Colonic mucosa (tissue), 4 donors: ENCODE measurements around the gene KCNJ6. TPM values are rescaled to one million over a fixed set of nuclear protein-coding genes. Genes with fewer than 3 reads are reported as not detected.

Source experiments
- DNase-seq: peaks from one replicate; pipeline ENCODE4 v3.0.0-alpha.2; 2020
- H3K27ac ChIP-seq: fragments of 200-600 bp; one replicate; pipeline ENCODE4 v1.8.0; 2021
- H3K27me3 ChIP-seq: fragments of 200-600 bp; one replicate; pipeline ENCODE4 v1.8.0; 2021
- H3K36me3 ChIP-seq: fragments of 200-600 bp; one replicate; pipeline ENCODE4 v1.8.0; 2021
- H3K4me1 ChIP-seq: fragments of 200-600 bp; one replicate; pipeline ENCODE4 v1.8.0; 2021; ENCODE audit warnings: mild to moderate bottlenecking
- H3K4me3 ChIP-seq: fragments of 200-600 bp; one replicate; pipeline ENCODE4 v1.8.0; 2021
- H3K9ac ChIP-seq, 2 donors: one replicate each; pipeline ENCODE4 v1.7.0; 2013; ENCODE audit warnings: control low read depth in 2 of 2, low read depth in 2 of 2, low read length in 2 of 2
- H3K9me3 ChIP-seq: fragments of 200-600 bp; one replicate; pipeline ENCODE4 v1.8.0; 2021
- intact Hi-C: fragments of 100-400 bp; cut with DNase I; formaldehyde crosslinking; loops from one replicate; pipeline ENCODE4 v1.14.1; 2022
- total RNA-seq, 2 donors: library from RNA; stranded (reverse); fragmentation: NEBNext Ultra II Directional in 1 of 2; extraction: Animal tissue kit (Norgen Biotek cat#: 25700) in 1 of 2; gene quantifications; one replicate each; pipeline ENCODE4 v1.2.1, GENCODE V29; 2021
- TF ChIP-seq, protein P1 (sequence below): fragments of 200-600 bp; IDR thresholded peaks from one replicate; pipeline ENCODE4 v1.8.0; 2022; ENCODE audit warnings: antibody characterized with exemption, mild to moderate bottlenecking
- donor health status: healthy.
- donor health status: DM: no; HTN: no; CAD: no.
- donor health status: DM: no; HTN: no; CAD: no.

Gene KCNJ6
- total RNA-seq, 2 donors from 2014 or later = 0.05 to 0.21 TPM

DNA sequence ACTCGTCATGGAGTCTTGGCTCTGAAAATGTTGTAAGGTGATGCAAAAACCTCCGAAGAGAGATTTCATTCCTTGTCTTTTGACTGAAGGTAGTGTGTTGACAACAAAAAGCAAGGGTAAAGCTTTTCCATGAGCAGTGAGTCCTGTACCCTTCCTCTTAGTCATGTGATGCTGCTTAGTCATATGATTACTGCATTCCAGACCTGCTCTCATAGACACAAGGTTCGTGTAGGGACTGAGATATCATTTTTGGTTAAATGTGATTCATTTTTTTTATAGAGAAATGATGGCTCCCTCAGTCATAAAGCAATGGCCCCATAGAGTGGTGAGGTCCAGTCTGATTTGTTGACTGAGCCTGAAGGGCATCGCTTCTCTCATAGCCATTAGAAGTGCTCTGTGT is 9.2 kb downstream of the KCNJ6 start:
- Histone ChIP-seq H3K27ac (no peak overlapping the region), H3K9ac (no peak overlapping the region), H3K4me3 (no peak overlapping the region), H3K4me1 (no peaks in the 10 kb centered on the region), H3K9me3 (no peaks in the 10 kb centered on the region), H3K27me3 (no peaks in the 10 kb centered on the region), H3K36me3 (no peaks in the 10 kb centered on the region)
- no peak for DNase-seq
- intact Hi-C loops = no loop called here
- TF ChIP-seq, protein P1, sequence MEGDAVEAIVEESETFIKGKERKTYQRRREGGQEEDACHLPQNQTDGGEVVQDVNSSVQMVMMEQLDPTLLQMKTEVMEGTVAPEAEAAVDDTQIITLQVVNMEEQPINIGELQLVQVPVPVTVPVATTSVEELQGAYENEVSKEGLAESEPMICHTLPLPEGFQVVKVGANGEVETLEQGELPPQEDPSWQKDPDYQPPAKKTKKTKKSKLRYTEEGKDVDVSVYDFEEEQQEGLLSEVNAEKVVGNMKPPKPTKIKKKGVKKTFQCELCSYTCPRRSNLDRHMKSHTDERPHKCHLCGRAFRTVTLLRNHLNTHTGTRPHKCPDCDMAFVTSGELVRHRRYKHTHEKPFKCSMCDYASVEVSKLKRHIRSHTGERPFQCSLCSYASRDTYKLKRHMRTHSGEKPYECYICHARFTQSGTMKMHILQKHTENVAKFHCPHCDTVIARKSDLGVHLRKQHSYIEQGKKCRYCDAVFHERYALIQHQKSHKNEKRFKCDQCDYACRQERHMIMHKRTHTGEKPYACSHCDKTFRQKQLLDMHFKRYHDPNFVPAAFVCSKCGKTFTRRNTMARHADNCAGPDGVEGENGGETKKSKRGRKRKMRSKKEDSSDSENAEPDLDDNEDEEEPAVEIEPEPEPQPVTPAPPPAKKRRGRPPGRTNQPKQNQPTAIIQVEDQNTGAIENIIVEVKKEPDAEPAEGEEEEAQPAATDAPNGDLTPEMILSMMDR = no peak

DNA sequence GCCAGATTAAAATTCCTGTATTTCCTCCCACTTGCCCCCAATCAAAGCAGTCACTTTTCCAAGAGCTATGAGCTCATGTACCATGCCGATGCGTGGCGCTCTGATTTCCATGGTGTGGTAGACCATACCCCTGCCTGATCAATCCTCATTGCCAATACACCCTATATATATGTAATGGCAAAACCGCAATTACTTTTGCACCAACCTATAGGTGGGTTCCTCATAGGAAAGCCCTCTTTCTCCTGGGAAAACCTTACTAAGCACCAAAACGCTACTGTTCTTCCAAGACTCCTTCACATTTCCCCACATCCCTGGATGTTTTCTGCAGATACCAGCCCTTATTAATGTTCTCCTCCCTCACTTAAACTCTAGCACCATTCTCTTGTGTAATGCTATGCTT is 11.0 kb downstream of the KCNJ6 start:
- no peak overlapping the region for H3K9ac ChIP-seq
- DNase-seq = no peak
- no peak overlapping the region for H3K4me3 ChIP-seq
- no peaks in the 10 kb centered on the region for H3K36me3 ChIP-seq
- H3K4me1 ChIP-seq = no peaks in the 10 kb centered on the region
- TF ChIP-seq, protein P1 = no peak
- intact Hi-C loops = no loop called here
- H3K27me3 ChIP-seq = no peaks in the 10 kb centered on the region
- no peak overlapping the region for H3K27ac ChIP-seq
- no peaks in the 10 kb centered on the region for H3K9me3 ChIP-seq

DNA sequence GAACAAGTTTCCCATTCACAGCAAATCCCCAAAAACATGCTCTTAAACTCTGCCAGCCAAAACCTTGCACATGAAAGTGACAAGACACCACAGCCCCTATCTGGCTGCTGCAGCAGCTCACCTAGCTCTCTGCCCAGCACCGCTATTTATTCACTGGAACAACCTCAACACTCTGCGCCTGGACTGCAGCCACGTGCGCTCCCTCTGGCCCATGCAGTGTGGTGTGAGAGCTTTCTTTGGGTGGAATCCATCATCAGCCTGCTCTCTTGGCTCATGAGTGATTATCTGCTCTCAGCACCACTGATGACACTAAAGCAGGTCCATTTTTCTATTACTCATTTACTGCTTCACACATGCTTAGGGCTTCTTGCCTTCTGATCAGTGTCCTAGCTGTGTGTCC is 11.4 kb downstream of the KCNJ6 start:
- TF ChIP-seq, protein P1 = no peak
- intact Hi-C loops = no loop called here
- no peak for DNase-seq

DNA sequence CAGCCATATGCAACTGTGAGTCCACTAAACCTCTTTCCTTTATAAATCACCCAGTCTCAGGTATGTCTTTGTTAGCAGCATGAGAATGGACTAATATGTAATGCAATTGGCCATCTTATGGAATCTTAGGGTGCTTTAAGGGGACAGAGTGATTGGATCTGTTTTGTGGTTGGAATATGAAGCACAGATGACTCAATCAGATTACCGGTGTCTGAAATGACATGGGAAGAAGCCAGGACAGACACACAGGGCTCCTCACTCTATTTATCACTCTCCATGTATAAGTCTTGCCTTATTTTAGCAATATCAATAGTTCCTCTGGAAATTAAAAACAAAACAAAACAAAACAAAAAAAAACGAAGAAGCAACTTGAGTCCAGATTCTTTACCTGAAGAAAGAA is 12.9 kb downstream of the KCNJ6 start:
- no peaks in the 10 kb centered on the region for H3K9me3 ChIP-seq
- TF ChIP-seq, protein P1 = no peak
- intact Hi-C loops = no loop called here
- no peak overlapping the region for H3K9ac ChIP-seq
- no peaks in the 10 kb centered on the region for H3K36me3 ChIP-seq
- H3K27me3 ChIP-seq = no peaks in the 10 kb centered on the region
- DNase-seq = no peak
- H3K4me3 ChIP-seq = no peak overlapping the region
- no peak overlapping the region for H3K27ac ChIP-seq
- H3K4me1 ChIP-seq = no peaks in the 10 kb centered on the region

More for the DNA sequence above, 11.4 kb downstream of the KCNJ6 start:
- H3K27me3 ChIP-seq = no peaks in the 10 kb centered on the region
- H3K4me1 ChIP-seq = no peaks in the 10 kb centered on the region
- H3K4me3 ChIP-seq = no peak overlapping the region
- no peaks in the 10 kb centered on the region for H3K9me3 ChIP-seq
- H3K9ac ChIP-seq = no peak overlapping the region
- H3K36me3 ChIP-seq = no peaks in the 10 kb centered on the region
- H3K27ac ChIP-seq = no peak overlapping the region

DNA sequence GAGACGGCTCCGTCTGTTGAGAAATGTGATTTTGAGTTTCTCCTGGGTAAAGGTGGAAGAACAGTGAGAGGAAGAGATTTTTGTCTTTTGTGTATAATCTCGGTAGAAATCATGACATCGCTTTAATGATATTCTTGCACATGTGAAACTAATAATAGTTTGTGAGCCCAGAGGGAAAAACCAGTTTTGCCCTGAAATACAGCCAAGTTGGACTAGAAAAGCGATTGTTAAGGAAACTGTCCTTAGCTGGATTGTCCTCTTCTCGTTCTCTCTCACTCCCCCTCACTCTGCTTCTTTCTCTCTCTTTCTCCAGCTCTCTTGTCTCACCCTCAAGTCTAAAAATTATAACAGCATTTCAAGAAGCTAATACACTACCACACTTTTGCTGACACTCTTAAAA is 17.1 kb downstream of the KCNJ6 start:
- intact Hi-C loops = no loop called here
- Histone ChIP-seq H3K36me3 (no peaks in the 10 kb centered on the region), H3K9me3 (no peaks in the 10 kb centered on the region), H3K27ac (no peak overlapping the region), H3K4me3 (no peak overlapping the region), H3K27me3 (no peaks in the 10 kb centered on the region), H3K9ac (no peak overlapping the region), H3K4me1 (no peaks in the 10 kb centered on the region)
- TF ChIP-seq, protein P1 = no peak
- no peak for DNase-seq

DNA sequence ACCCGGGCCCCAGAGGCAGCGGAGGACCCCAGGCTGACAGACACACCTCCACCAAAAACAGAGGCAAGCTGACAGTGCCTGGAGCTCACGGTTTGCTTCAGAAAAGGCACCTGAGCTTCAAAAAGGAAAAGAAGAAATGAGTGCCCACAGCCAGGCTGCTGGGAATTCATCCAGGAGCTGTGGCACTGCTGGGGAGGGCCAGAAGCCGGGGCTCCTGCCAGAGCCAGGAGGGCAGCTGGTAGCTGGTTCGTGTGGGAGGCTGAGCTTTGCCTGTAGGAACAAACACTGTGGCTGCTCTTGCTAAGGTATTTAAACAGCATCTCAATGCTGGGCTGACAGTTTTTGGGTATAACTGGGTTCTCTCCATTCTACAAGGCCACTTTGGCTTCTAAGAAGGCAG is 19.5 kb downstream of the KCNJ6 start:
- Histone ChIP-seq H3K9ac (no peak overlapping the region), H3K9me3 (no peaks in the 10 kb centered on the region), H3K4me1 (no peaks in the 10 kb centered on the region), H3K4me3 (no peak overlapping the region), H3K36me3 (no peaks in the 10 kb centered on the region), H3K27me3 (no peaks in the 10 kb centered on the region), H3K27ac (no peak overlapping the region)
- DNase-seq = no peak
- TF ChIP-seq, protein P1 = no peak
- intact Hi-C loops = no loop called here
